H1 (cell line): ENCODE data around the gene HSD17B2. TPM values are rescaled to one million over a fixed set of nuclear protein-coding genes. Genes with fewer than 3 reads are reported as not detected.

Experiments
- CHD1 ChIP-seq: IDR thresholded peaks from 2 replicates; pipeline ENCODE4 v1.6.1; 2012; ENCODE audit warnings: low read depth, low read length, improper control_type of control experiment
- CHD2 ChIP-seq: IDR thresholded peaks from 2 replicates; pipeline ENCODE4 v1.6.1; 2012; ENCODE audit warnings: low read length, improper control_type of control experiment
- CHD7 ChIP-seq: fragments of 300-600 bp; sonication (generic); IDR thresholded peaks from 2 replicates; pipeline ENCODE4 v1.7.1; 2012; ENCODE audit warnings: low read length, moderate library complexity, mild to moderate bottlenecking, inconsistent platforms; ENCODE audit not compliant: insufficient replicate concordance
- JUN ChIP-seq: IDR thresholded peaks from 2 replicates; pipeline ENCODE4 v1.6.1; 2011; ENCODE audit warnings: low read depth, mild to moderate bottlenecking, improper control_type of control experiment, low read length
- MAX ChIP-seq: IDR thresholded peaks from 2 replicates; pipeline ENCODE4 v1.6.1; 2012; ENCODE audit warnings: inconsistent platforms
- PHF8 ChIP-seq: fragments of 200-600 bp; sonication (generic); conservative IDR thresholded peaks from 2 replicates; pipeline ENCODE4 v1.7.1; 2012; ENCODE audit warnings: low read depth, mild to moderate bottlenecking, inconsistent platforms, low read length, moderate library complexity
- POLR2A ChIP-seq, 2 experiments: IDR thresholded peaks; 1 replicate in 1 of 2; 2 replicates in 1 of 2; pipeline ENCODE4 v1.6.1; 2011; ENCODE audit warnings: low read depth in 2 of 2, low read length in 2 of 2, mild to moderate bottlenecking in 2 of 2; ENCODE audit errors: control extremely low read depth in 1 of 2
- RBBP5 ChIP-seq: IDR thresholded peaks from 2 replicates; pipeline ENCODE4 v1.7.1; 2012; ENCODE audit warnings: low read depth, mild to moderate bottlenecking, inconsistent platforms, low read length, moderate library complexity, borderline replicate concordance
- SAP30 ChIP-seq: fragments of 300-600 bp; sonication (generic); IDR thresholded peaks from 2 replicates; pipeline ENCODE4 v1.7.1; 2012; ENCODE audit warnings: low read length, moderate library complexity, mild to moderate bottlenecking, inconsistent platforms; ENCODE audit not compliant: insufficient read depth, insufficient replicate concordance
- SIN3A ChIP-seq, 2 experiments: IDR thresholded peaks in 1 of 2; conservative IDR thresholded peaks in 1 of 2; 2 replicates each; pipeline ENCODE4 v1.6.1; 2011 to 2012; ENCODE audit warnings: low read length in 2 of 2, improper control_type of control experiment in 1 of 2, low read depth in 1 of 2, mild to moderate bottlenecking in 1 of 2
- SUZ12 ChIP-seq: fragments of 200-600 bp; sonication (generic); IDR thresholded peaks from 2 replicates; pipeline ENCODE4 v1.6.1; 2012; ENCODE audit warnings: mild to moderate bottlenecking, inconsistent platforms, low read length, moderate library complexity, mixed read lengths
- TAF7 ChIP-seq: optimal IDR thresholded peaks from 2 replicates; pipeline ENCODE3; 2011; ENCODE audit warnings: low read depth, mild to moderate bottlenecking, inconsistent platforms, low read length, moderate library complexity, borderline replicate concordance
- polyA plus RNA-seq, 7 experiments: library from polyadenylated mRNA; depleted of rRNA in 3 of 7; stranded (reverse) in 5 of 7; unstranded in 2 of 7; fragments of >200 nt in 5 of 7; fragments of 200-250 nt in 2 of 7; gene quantifications; 1 replicate in 5 of 7; 2 replicates in 1 of 7; 4 replicates in 1 of 7; pipeline versions ENCODE4 v1.2.1 to v1.2.3, GENCODE V29; 2011 to 2013; ENCODE audit warnings: missing spikeins in 2 of 7, mixed read lengths in 2 of 7
- total RNA-seq: library from RNA; stranded (reverse); fragmentation: NEBNext Ultra II Directional; extraction: Animal tissue kit (Norgen Biotek cat#: 25700); gene quantifications from 2 replicates; pipeline ENCODE4 v1.2.1, GENCODE V29; 2021

Gene HSD17B2
- total and polyA plus RNA-seq, 2 of the 8 experiments (the other 6 are each of a cell fraction or from before 2014, with no cell fraction given): not detected

DNA sequence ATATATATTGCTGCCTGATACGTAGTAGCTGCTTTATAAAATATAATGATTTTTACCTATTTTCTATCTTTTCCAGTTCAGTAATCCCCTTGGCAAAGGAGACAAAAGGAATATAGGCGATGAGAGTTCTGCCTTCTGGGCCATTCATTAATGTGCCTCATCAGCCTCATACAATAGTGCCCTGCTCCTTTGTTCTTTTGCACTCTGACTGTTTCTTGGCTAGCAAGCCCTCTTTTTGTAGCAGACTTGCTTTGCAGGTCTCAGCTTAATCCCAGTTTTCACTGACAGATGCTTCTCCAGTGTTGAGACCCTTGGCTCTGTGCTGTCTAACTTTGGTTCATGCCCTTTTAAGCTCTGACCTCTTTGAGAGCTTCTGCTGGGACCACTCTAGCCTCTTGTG, 10.4 kb downstream of the HSD17B2 start (continued):
- TF ChIP-seq CHD7: no peak
- no peak for TF ChIP-seq TAF7
- no peak for TF ChIP-seq MAX
- no peak for TF ChIP-seq CHD1
- TF ChIP-seq POLR2A (IDR thresholded peaks at IDR 0.05; ENCODE audit: control extremely low read depth in 1 of 2, low read depth in 2 of 2, low read length in 2 of 2): no peak
- TF ChIP-seq JUN: no peak
- TF ChIP-seq PHF8: no peak
- no peak for TF ChIP-seq SAP30
- no peak for TF ChIP-seq RBBP5
- no peak for TF ChIP-seq SIN3A (conservative IDR thresholded peaks at IDR 0.05 in 1 of 2, IDR thresholded peaks at IDR 0.05 in 1 of 2; ENCODE audit: low read depth in 1 of 2, low read length in 2 of 2)
- TF ChIP-seq SUZ12: no peak
- TF ChIP-seq CHD2: no peak
